Panc1 (cell line): ENCODE measurements around the gene MBNL2.

ENCODE experiments used
- TCF7L2 ChIP-seq: IDR thresholded peaks from 2 replicates; pipeline ENCODE4 v1.6.1; 2011; ENCODE audit warnings: mild to moderate bottlenecking, low read depth, low read length, inconsistent platforms
- TF ChIP-seq, protein P1 (sequence below), 2 experiments: IDR thresholded peaks; 2 replicates each; pipeline ENCODE4 v1.6.1; 2011 to 2012; ENCODE audit warnings: low read depth in 2 of 2, control low read depth in 1 of 2, low read length in 1 of 2, mild to moderate bottlenecking in 1 of 2, moderate library complexity in 1 of 2; ENCODE audit not compliant: insufficient read depth in 1 of 2
- TF ChIP-seq, protein P2 (sequence below): fragments of 450-650 bp; IDR thresholded peaks from 2 replicates; pipeline ENCODE4 v1.5.1; 2017; ENCODE audit warnings: mild to moderate bottlenecking

DNA sequence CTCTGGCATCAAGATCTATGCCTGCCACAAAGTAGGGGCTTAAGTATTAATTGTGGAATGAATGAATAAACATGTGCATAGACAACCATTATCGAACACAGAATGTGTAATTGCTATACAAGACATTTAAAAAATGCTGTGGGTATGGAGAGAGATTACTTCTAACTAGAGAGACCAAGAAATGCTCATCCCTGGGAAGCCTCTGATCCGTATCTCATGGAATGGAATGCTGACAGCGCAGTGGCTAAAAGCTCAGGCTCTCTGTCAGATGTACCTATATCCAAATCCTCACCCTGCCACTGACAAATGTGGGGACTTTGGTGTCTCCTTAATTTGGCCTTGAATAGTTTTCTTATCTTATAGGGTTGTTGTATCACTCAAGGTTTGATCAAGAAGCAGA, 22.7 kb upstream of the MBNL2 start:
- TF ChIP-seq, protein P1, sequence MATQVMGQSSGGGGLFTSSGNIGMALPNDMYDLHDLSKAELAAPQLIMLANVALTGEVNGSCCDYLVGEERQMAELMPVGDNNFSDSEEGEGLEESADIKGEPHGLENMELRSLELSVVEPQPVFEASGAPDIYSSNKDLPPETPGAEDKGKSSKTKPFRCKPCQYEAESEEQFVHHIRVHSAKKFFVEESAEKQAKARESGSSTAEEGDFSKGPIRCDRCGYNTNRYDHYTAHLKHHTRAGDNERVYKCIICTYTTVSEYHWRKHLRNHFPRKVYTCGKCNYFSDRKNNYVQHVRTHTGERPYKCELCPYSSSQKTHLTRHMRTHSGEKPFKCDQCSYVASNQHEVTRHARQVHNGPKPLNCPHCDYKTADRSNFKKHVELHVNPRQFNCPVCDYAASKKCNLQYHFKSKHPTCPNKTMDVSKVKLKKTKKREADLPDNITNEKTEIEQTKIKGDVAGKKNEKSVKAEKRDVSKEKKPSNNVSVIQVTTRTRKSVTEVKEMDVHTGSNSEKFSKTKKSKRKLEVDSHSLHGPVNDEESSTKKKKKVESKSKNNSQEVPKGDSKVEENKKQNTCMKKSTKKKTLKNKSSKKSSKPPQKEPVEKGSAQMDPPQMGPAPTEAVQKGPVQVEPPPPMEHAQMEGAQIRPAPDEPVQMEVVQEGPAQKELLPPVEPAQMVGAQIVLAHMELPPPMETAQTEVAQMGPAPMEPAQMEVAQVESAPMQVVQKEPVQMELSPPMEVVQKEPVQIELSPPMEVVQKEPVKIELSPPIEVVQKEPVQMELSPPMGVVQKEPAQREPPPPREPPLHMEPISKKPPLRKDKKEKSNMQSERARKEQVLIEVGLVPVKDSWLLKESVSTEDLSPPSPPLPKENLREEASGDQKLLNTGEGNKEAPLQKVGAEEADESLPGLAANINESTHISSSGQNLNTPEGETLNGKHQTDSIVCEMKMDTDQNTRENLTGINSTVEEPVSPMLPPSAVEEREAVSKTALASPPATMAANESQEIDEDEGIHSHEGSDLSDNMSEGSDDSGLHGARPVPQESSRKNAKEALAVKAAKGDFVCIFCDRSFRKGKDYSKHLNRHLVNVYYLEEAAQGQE (IDR thresholded peaks at IDR 0.05; ENCODE audit: insufficient read depth in 1 of 2, low read depth in 2 of 2, low read length in 1 of 2), result no peak
- TF ChIP-seq, protein P2, sequence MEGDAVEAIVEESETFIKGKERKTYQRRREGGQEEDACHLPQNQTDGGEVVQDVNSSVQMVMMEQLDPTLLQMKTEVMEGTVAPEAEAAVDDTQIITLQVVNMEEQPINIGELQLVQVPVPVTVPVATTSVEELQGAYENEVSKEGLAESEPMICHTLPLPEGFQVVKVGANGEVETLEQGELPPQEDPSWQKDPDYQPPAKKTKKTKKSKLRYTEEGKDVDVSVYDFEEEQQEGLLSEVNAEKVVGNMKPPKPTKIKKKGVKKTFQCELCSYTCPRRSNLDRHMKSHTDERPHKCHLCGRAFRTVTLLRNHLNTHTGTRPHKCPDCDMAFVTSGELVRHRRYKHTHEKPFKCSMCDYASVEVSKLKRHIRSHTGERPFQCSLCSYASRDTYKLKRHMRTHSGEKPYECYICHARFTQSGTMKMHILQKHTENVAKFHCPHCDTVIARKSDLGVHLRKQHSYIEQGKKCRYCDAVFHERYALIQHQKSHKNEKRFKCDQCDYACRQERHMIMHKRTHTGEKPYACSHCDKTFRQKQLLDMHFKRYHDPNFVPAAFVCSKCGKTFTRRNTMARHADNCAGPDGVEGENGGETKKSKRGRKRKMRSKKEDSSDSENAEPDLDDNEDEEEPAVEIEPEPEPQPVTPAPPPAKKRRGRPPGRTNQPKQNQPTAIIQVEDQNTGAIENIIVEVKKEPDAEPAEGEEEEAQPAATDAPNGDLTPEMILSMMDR, result no peak
- no peak for TF ChIP-seq TCF7L2
